Adipose tissue (tissue), 3 donors: Measurements from ENCODE around the gene UNCX. TPM values are rescaled to one million over a fixed set of nuclear protein-coding genes. Genes with fewer than 3 reads are reported as not detected.

Source experiments
- H3K27ac ChIP-seq: one replicate; pipeline ENCODE4 v1.5.1; 2013; ENCODE audit warnings: low read depth, low read length
- WGBS, 3 donors: extraction: QIAGEN DNeasy Blood & Tissue Kit; methylation state at CpG; one replicate each; pipeline ENCODE4 v1.1.7; 2013; 5-methylcytosine and 5-hydroxymethylcytosine counted together
- polyA plus RNA-seq, 3 donors: library from polyadenylated mRNA; stranded (reverse); fragments of 200-250 nt; gene quantifications; one replicate each; pipeline ENCODE4 v1.2.3, GENCODE V29; 2013
- donor health status: healthy with polysubstance abuse.
- donor health status: Bipolar disorder and iron deficiency.
- donor health status: healthy.

The UNCX gene
- polyA plus RNA-seq, 3 donors = not detected

DNA sequence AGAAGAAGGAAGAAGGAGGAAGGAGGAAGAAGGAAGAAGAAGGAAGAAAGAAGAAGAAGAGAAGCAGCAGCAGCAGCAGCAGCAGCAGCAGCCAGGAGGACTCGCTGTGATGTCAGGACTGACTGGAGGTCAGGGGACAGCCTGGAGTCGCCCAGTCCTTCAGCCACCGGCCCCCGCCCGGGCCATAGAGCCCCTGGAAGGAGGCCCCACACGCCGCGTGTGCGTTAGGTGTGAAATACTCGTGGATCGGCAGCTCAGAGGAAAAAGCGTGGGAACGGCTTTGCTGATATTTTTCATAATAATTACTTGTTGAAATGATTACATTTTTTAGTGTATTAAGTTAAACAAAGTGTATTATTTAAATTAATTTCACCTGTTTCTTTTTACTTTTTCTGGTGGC, 48.4 kb downstream of the UNCX start:
- no peak overlapping the region for H3K27ac ChIP-seq
- 56 to 70% (median 60%) methylated on average over 13 of the region's 13 CpGs for WGBS, 3 donors

DNA sequence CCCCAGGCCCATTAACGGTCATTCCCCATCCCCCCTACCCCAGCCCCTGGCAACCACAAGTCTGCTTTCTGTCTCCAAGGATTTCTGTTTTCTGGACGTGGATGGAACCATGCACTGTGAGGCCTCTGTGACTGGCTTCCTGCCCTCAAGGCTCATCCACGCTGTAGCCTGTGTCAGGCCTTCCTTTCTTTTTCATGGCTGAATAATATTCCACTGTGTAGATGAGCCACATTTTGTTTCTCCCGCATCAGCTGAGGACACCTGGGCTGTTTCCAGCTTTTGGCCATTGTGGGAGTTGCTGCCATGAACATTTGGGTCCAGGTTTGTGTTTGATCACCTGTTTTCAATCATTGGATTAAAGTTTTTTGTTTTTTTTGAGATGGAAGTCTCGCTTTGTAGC, 50.0 kb downstream of the UNCX start:
- H3K27ac ChIP-seq = no peak overlapping the region
- 78 to 81% (median 80%) methylated on average over 5 of the region's 5 CpGs for WGBS, 3 donors

DNA sequence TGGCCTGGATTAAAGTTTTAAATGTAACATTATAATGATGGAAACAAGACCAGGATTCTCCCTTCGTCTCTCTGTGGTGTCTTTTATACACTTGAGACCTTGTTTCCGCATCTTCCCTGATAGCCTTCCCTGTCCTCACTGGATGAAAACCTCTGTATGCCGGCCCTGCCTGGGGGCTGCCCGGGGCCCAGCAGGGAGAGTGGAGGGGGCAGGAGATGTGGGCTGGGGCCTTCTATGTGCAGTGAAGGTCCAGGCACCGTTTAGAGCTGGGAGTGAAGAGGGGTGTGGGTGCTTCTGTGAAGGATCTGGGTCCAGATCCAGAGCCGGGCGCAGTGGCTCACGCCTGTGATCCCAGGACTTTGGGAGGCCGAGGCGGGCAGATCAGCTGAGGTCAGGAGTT, 50.7 kb downstream of the UNCX start:
- WGBS, 3 donors = 69 to 76% (median 70%) methylated on average over 10 of the region's 10 CpGs
- H3K27ac ChIP-seq = no peak overlapping the region

DNA sequence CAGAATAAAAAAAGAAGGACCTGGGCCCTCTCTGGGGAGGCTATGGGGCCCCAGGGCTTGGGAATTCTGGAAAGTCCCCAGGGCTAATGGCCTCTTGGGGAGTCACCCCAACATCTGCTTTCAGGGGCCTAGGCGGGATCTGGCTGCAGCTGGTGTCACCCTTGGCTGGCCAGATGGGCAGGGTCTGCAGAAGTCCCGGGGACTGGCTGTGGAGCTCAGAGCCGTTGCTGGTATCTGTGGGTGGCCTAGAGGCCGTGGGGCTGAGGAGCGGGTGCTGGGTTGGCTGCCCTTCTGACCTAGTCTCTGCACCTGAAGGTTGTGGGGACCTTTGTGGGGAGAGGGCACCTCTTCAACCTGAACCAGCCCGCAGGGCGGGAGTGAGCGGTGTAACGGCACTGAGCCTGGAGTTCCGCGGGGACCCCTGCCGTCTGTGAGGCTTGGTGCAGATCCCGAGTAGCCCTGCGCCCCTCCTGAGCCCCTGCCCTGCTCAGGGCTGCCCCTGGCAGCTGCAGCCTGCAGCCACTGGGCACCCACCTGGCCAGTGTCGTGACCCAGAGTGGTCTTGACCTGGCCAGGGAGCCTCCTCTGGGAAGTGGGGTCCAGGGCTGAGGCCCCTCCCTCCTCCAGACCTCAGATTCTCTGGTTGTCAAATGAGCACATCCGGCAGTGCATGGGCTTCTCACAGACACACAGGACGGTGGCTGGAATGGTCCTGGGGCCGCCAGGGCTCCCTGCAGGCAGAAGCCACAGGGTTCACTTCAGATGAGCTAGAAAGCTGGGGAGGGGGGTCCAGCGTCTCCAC, 51.5 kb downstream of the UNCX start:
- no peak overlapping the region for H3K27ac ChIP-seq
- 54 to 72% (median 70%) methylated on average over 18 to 19 of the region's 19 CpGs for WGBS, 3 donors

DNA sequence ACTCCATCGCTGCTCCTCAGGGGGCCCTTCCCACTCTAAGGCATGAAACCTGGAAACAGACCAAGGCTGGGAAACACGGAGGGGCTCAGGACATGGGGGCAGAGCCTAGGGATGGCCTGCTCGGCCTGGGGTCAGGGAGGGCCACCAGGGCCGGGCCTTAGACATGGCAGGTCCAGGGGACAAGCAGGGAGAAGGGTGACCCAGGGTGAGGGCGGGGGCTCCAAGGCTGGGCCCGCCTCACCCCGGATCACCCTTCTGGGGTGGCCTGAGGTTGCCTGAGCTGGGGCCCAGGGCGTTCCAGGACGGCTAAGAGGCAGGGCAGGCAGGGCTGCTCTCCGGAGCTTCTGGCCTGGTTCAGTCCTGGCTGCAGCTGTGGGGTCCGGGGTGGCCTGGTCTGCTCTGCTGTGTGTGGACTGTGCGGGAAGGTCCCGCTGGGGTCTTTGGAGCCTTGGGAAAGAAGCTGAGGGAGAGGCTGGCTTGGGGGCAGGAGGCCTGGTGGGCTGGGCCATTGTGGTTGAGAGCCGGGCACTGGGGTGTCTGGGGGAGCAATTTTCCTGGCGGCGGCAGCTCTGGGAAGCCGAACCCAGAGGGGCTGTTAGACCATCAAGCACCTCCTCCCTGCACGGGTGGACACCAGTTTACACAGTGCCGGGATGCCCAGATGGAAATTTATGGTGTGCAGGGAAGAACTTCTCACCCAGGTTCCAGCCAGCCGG, 52.2 kb downstream of the UNCX start:
- 63 to 73% (median 69%) methylated on average over 19 to 20 of the region's 20 CpGs for WGBS, 3 donors
- H3K27ac ChIP-seq = no peak overlapping the region

DNA sequence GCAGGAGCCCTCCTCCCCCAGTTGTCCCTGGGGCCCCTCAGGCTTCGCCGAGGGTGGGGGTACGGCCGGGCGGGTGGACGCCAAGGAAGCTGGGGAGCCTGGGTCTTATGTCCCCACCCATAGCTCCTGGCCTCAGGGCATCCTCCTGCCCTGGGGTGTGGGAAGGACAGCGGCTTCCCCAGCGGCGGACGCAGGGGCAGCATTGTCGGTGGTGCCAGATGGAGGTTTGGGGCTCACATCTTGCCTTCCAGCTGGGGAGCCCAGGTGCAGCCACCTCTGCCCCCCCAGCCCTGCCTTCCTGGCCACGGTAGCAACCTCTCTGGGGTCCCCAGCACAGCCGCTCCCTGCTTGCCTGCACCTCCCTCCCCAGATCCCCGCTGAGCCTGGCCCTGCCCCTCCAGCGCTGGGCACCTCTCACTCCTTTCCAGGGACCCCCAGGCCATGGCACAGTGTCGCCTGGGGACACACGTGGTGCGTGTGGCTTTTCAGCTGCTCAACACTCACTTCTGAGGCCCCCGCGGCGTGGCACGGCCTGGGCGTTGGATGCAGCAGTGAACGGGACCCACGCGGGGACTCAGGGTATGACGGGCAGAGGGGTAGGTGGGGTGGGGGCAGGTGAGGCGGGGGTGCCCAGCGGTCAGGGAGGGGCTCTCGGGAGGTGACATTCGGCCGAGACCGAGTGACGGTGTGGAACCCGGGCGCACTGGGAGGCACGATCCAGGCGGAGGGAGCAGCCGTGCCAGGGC, 53.1 kb downstream of the UNCX start:
- 68 to 85% (median 82%) methylated on average over 35 to 39 of the region's 39 CpGs for WGBS, 3 donors
- H3K27ac ChIP-seq = no peak overlapping the region

Other genes with a start within 250 kb of the UNCX start
- gene CYP2W1, start 249.7 kb upstream of the UNCX start, polyA plus RNA-seq = under 1 TPM in 1 of 3 donors, not detected in 2; 0.06 TPM
- 10 to 100 TPM; 18.4 to 71.2 (median 41.9) TPM for gene GPR146, start 188.3 kb upstream of the UNCX start, polyA plus RNA-seq
- gene GPER1, start 144.8 kb upstream of the UNCX start, polyA plus RNA-seq = 10 to 100 TPM in 1 of 3 donors, 1 to 10 TPM in 2; 1.5 to 11.1 (median 9.9) TPM
- 10 to 100 TPM; 35.0 to 49.8 (median 36.9) TPM for gene ZFAND2A, start 72.7 kb upstream of the UNCX start, polyA plus RNA-seq
- 10 to 100 TPM in 2 of 3 donors, 1 to 10 TPM in 1; 8.5 to 24.2 (median 20.9) TPM for gene MICALL2, start 226.6 kb downstream of the UNCX start, polyA plus RNA-seq